HCT116 (cell line): ENCODE data around the gene DYNLT3.

ENCODE experiments used
- CEBPB ChIP-seq: IDR thresholded peaks from 2 replicates; pipeline ENCODE4 v1.6.1; 2012; ENCODE audit warnings: low read depth
- EZH2 ChIP-seq: fragments of 200-600 bp; sonication (generic); IDR thresholded peaks from 2 replicates; pipeline ENCODE4 v1.6.1; 2017; ENCODE audit warnings: antibody characterized with exemption, mixed run types
- POLR2A ChIP-seq: IDR thresholded peaks from 2 replicates; pipeline ENCODE4 v1.7.0; 2011; ENCODE audit warnings: borderline replicate concordance; ENCODE audit not compliant: insufficient read depth, insufficient read length; ENCODE audit errors: extremely low read depth
- POLR2AphosphoS5 ChIP-seq: IDR thresholded peaks from 2 replicates; pipeline ENCODE4 v1.6.1; 2011; ENCODE audit warnings: mild to moderate bottlenecking, low read depth, low read length, moderate library complexity
- TCF7L2 ChIP-seq: IDR thresholded peaks from 2 replicates; pipeline ENCODE4 v1.7.0; 2011; ENCODE audit warnings: borderline replicate concordance, inconsistent platforms; ENCODE audit not compliant: insufficient read depth, insufficient read length; ENCODE audit errors: extremely low read depth
- ZFX ChIP-seq: fragments of 450-650 bp; IDR thresholded peaks from 2 replicates; pipeline ENCODE4 v1.6.1; 2017
- TF ChIP-seq, protein P1 (sequence below), 3 experiments: fragments of 200-600 bp in 1 of 3; sonication (generic) in 1 of 3; IDR thresholded peaks in 2 of 3; conservative IDR thresholded peaks in 1 of 3; 2 replicates each; pipeline ENCODE4 v1.5.1; 2012 to 2017; ENCODE audit warnings: low read depth in 2 of 3, low read length in 2 of 3, antibody characterized with exemption in 1 of 3, borderline replicate concordance in 1 of 3, control low read depth in 1 of 3, mild to moderate bottlenecking in 1 of 3, mixed read lengths in 1 of 3, mixed run types in 1 of 3, moderate library complexity in 1 of 3; ENCODE audit not compliant: insufficient read depth in 1 of 3

DNA sequence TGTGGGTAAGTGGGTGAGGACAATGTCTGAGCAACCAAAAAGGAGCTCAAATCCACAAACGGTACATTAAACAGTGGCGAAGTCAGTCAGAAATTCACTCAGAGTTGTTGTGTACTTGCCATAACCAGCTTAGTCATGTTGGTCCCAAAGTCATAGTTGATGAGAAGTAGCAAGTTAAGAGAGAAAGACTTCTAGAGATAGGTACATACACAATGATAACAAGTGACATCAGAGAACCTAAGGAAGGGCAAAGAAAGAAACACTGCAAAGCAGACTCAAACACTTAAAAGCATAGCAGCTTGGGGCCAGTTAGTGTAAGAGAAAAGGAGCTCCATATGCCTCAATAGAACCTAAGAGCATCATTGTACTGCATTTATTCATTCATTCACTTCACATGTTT is 30.2 kb downstream of the DYNLT3 start:
- no peak for TF ChIP-seq POLR2A
- TF ChIP-seq, protein P1, sequence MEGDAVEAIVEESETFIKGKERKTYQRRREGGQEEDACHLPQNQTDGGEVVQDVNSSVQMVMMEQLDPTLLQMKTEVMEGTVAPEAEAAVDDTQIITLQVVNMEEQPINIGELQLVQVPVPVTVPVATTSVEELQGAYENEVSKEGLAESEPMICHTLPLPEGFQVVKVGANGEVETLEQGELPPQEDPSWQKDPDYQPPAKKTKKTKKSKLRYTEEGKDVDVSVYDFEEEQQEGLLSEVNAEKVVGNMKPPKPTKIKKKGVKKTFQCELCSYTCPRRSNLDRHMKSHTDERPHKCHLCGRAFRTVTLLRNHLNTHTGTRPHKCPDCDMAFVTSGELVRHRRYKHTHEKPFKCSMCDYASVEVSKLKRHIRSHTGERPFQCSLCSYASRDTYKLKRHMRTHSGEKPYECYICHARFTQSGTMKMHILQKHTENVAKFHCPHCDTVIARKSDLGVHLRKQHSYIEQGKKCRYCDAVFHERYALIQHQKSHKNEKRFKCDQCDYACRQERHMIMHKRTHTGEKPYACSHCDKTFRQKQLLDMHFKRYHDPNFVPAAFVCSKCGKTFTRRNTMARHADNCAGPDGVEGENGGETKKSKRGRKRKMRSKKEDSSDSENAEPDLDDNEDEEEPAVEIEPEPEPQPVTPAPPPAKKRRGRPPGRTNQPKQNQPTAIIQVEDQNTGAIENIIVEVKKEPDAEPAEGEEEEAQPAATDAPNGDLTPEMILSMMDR (IDR thresholded peaks at IDR 0.05 in 2 of 3, conservative IDR thresholded peaks at IDR 0.05 in 1 of 3; ENCODE audit: borderline replicate concordance in 1 of 3, insufficient read depth in 1 of 3, low read depth in 2 of 3, low read length in 2 of 3), result no peak
- TF ChIP-seq EZH2, result no peak
- TF ChIP-seq CEBPB, result no peak
- no peak for TF ChIP-seq ZFX
- no peak for TF ChIP-seq POLR2AphosphoS5
- no peak for TF ChIP-seq TCF7L2
